Measurements from ENCODE around the gene PCNX3.

PCNX3 gene

GRCh38 chr11:65599216-65599954 is 16.2 kb upstream of the PCNX3 start:
- DNase-seq = no peak

GRCh38 chr11:65599955-65600246 is 15.7 kb upstream of the PCNX3 start:
- DNase-seq = no peak

DNA sequence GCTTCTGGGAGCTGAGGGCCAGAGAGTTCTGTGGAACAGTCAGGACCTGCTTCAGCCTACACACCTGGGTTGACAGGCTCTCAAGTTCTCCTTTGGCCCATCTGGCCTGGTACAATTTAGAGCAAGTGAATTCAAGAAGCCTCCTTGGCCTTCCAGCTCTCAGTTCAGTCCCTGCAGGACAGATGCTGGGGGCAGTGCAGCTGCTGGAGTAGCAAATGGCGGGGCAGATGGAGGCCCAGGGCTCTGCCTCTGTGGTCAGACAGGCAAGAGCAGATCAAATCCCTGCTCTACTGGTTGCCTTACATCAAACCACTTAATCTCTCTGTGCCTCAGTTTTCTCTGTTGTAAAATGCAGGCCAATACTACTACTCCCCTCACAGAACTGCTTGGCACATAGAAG is 11.3 kb upstream of the PCNX3 start:
- no peak for DNase-seq

GRCh38 chr11:65606876-65607613 is 8.5 kb upstream of the PCNX3 start:
- DNase-seq = no peak

DNA sequence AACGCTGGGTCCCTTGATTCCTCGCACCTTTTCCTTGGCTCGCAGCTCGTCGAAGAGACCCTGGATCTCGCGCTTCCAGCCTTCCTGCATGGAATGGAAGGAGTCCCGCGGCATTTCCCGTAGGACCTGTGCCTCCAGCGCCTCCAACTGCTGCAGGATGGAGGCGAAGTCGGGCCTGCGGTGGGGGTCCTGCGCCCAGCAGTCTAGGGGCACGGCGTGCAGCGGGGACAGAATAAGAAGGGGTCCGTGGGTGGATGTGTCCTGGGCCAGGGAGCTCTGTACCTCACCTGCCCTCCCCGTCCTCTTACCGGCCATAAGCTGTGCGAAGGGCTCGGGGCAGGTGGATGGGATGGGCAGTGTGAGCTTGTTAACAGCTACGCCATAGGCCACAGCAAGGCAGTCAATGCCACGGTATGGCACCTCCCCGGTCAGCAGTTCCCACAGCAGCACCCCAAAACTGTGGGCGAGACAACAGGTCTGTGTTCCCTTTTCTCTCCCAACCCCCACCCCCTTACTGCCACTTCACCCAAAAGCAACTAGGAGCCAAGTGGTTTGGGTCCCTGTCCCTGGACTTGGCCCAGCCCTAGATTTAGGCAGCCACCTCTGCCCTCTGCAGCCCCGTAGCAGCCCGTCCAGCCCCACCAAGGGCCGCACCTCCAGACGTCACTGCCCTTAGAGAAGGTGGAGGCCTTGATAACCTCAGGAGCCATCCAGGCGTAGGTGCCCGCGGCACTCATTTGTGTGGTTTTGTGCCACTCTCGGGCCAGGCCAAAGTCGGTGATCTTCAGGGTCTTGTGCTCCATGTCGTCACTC is 7.8 kb upstream of the PCNX3 start:
- DNase-seq = no peak

DNA sequence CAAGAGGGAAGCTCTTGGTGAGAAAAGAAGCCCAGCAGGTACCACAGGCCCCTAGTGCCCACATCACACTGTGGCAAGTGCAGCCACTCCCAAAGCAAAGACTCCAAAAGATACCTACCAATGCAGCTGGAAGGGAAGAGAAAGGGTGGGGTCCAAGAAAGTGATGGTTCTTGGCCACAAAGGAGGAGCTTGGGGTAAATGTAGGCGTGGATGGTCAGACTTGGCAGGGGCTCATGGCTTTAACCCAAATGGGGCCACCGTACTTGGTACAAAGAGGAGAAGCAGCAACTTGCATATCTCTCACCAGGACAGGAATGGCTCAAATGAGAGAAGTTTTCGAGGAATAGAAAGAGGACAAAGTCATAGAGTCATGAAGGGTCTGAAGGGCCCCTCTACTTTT is 6.3 kb upstream of the PCNX3 start:
- no peak for DNase-seq

DNA sequence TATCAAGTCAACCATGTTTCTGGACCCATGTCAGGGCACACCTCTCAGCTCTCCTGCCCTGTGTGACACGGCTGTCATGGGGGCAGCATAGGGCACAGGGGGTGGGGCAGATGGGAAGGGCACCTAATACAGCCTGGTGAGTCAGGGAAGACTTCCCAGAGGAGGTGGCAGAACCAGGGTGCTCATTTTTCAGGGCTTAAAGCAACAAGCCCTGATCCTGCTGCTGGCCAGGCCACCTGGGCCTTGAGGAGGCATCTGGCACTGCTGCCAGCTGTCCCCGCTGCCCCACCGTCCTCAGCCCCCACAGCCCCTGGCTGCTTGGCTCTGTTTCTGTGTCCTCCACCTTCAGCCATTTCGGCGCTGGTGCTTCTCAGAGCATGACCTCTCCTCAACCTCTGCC is 5.9 kb upstream of the PCNX3 start:
- DNase-seq = no peak

- no peak for DNase-seq
Measured at GRCh38 chr11:65610404-65610803, 5.2 kb upstream of the PCNX3 start.

DNA sequence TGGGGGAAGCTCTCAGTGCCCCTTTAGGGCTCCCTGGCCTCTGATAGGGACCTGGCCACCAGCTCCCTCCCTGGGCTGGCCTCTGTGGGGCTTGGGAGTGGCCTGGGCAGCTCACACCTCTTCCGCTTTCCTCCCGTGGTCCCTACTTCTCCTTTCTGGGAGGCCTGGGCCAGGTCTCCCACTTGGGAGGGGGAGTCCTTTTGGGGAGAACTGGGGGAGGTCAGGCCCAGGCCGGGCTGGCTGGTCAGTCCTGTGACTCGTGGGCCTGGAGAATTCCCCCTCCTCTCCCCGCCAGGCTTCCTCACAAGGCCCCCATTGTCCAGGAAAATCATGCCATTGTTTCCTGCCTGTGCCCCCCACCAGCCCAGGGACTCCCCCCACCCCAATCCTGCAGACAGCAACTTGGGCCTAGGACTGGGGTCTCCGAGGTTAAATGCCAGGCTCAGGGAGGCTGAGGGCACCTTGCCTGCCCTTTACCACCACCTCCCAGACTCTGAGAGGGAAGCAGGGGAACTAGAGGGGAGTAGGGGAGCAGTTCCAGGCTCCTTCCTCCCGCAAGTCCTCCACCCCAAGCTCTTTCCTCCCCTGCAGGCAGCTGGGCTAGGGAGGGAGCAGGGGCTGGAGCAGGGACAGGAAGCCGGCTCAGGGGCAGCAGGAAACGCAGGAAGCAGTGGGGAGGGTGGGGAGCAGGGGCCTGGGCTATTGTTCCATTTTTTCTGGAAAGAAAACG is 4.4 kb upstream of the PCNX3 start:
- no peak for DNase-seq

DNA sequence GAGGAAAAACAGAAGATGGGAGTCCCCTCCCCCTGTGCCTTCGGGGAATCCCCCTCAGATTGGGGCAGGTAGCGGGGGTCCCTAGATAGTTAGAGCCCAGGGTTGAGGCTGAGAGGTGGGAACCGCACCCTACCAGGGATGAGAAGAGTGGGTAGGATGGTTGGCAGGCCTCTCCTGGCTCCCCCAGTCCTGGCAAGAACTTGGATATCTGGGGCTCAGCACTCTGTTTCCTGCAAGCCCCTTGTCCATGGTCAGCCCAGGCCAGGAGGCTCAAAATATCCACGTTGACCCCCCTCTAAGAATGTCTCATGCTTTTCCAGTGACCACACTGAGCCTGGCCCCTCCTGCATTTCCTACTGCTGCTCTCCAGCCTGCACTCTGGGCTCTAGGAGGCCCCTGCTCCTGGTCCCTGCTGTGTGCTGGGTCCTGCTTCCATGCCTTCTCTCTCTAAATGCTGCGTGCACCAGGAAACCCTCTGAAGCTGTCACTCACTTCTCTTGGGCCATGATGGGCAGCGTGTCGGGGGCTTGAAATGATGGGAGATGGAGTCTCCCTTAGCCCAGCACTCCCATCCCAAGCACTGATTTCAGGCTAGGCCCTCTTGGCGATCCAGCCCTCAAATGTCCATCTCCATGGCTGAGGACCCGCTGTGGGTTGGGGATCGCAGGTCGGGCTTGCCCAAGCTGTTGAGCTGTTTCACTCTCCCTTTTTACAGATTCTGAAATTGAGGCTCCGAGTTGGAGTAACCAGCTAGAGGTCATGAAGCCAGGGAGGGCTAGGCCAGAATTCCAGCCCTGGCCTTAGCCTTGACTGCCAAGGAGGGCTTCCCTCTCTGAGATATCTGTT is 3.6 kb upstream of the PCNX3 start:
- no peak for DNase-seq

GRCh38 chr11:65612691-65613090 is 2.9 kb upstream of the PCNX3 start:
- no peak for DNase-seq

DNA sequence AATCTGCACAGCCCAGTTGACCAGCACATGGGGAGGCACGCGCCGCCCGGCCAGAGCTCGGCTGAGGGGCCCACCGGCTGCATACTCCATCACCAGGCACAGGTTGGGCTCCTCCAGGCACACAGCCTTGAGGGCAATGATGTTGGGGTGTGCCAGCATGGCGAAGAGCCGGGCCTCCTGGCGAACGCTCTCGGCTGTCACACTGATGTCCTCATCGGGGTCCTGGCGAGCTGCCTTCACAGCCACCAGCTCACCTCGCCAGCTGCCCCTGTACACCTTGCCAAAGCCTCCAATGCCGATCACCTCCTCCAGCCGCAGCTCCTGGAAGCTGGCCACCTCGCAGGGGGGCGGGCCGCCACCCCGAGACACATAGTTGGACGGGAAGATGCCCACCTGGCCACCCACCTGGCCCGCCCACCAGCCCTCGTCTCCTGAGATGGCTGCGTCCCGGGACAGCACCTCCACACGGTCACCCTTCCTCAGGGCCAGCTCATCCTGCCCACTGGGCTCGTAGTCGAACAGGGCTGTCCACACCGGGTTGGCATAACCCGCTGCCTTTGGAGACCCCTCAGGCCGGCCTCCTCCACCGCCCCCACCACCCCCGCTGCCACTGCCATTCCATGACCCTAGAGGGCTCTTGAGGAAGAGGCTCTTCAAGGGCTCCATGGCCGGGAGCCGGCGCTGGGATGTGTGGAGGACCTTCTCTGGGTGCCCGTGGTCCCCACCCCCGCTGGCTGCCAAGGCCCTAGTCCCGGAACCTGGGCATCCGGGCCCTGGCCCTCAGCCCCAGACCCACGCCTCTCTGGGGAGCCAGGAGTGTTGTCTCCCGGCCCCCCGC is 2.3 kb upstream of the PCNX3 start:
- no peak for DNase-seq

GRCh38 chr11:65615950-65616574 is 486 bp downstream of the PCNX3 start:
- DNase-seq = peak; percentile 34

DNA sequence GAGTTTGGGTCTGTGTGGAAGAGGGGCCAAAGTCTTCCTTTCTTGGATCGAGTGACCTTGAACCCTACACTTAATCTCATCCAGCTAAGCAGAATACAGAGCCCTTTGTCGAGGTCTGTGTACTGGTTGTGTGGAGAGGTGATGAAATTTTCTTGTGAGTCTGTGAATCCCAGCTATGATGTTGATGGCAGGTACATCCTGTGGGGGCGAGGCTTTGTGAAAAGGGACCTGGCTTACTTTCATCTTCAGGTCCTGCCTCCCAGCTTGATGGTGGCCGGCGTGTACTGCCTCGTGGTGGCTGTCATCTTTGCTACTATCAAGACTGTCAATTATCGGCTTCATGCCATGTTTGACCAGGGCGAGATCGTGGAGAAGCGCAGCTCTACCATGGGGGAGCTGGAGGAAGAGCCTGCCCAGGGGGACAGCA is 1.0 kb downstream of the PCNX3 start:
- no peak for DNase-seq

DNA sequence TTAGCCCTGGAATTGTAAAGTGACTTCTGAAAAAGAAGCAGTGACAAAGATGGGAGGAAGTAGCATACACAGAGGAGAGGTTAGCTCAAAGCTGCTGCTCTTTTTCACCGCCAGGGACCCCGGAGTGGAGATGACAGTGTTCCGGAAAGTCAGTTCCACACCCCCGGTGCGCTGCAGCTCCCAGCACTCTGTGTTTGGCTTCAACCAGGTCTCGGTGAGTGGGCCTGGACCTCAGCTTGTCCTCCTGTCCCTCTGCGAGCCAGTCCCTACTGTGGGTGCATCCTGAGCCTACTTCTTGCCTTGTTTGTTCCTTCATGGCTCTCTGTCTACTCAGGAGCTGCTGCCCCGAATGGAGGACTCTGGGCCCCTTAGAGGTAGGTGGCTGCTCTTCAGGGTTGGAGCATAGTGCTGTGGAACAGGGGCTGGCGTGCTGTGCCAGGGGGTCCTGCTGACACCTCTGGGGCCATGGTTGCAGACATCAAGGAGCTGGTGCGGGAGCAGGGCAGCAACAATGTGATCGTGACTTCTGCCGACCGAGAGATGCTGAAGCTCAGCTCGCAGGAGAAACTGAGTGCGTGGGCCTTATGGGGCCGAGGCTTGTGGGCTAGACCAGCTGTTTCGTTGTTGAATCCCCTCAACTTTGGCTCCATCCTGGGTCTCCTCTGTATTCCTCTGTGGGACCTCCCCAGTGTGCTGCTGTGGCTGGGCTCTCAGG is 1.7 kb downstream of the PCNX3 start:
- no peak for DNase-seq

GRCh38 chr11:65617990-65618751 is 2.6 kb downstream of the PCNX3 start:
- no peak for DNase-seq

GRCh38 chr11:65618763-65619162 is 3.2 kb downstream of the PCNX3 start:
- no peak for DNase-seq

DNA sequence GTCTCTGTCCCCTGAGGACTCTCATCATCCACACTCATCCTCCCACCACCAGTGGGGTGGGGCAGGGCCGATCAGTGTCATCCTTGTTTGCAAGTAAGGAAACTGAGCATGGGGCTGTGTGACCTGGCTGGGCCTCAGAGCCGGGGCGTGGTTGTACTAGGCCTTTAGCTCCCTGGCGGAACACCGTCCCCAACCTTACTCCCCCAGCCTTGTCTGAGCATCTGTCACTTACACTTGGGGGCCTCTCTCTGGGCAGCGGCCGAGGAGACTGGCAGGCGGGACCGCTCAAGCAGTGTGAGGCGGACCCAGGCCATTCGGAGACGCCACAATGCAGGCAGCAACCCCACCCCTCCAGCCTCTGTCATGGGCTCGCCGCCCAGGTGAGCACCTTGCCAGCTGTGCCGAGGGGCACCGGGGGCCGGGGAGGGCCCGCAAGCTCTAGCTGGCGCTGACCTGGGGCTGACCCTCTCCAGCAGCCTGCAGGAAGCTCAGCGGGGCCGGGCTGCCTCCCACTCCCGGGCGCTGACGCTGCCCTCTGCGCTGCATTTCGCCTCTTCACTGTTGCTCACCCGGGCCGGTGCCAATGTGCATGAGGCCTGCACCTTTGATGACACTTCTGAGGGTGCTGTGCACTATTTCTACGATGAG is 3.8 kb downstream of the PCNX3 start:
- no peak for DNase-seq

- no peak for DNase-seq
Measured at GRCh38 chr11:65620666-65621065, 5.1 kb downstream of the PCNX3 start.

Measured in NCI-H345 (cell line).